Keratinocyte (primary cell): ENCODE results near the gene DLG2. TPM values are rescaled to one million over a fixed set of nuclear protein-coding genes. Genes with fewer than 3 reads are reported as not detected.

Experiments used
- DNase-seq: peaks from one replicate; pipeline ENCODE4 v3.0.0-alpha.2; 2011; ENCODE audit warnings: low read depth, missing footprints, low spot score
- FAIRE-seq: peaks from 2 replicates; lab custom pipeline; 2011; peaks lifted over from hg19 to GRCh38; lab: Jason Lieb, UNC
- H2AFZ ChIP-seq: 2 replicates; pipeline ENCODE4 v1.6.0; 2012; ENCODE audit warnings: low read length, control low read depth, inconsistent platforms; ENCODE audit not compliant: control insufficient read depth
- H3K27ac ChIP-seq: 2 replicates; pipeline ENCODE4 v1.5.1; 2011; ENCODE audit warnings: low read length; ENCODE audit not compliant: control insufficient read depth, insufficient read depth
- H3K27me3 ChIP-seq: 3 replicates; pipeline ENCODE4 v1.6.0; 2011; ENCODE audit warnings: low read length; ENCODE audit not compliant: control insufficient read depth, insufficient read depth; ENCODE audit errors: extremely low read depth
- H3K36me3 ChIP-seq, 2 experiments: 2 replicates in 1 of 2; 3 replicates in 1 of 2; pipeline ENCODE4 v1.5.1; 2011; ENCODE audit warnings: low read length in 2 of 2, mild to moderate bottlenecking in 1 of 2; ENCODE audit not compliant: control insufficient read depth in 2 of 2, insufficient read depth in 2 of 2; ENCODE audit errors: extremely low read depth in 1 of 2
- H3K4me1 ChIP-seq: 3 replicates; pipeline ENCODE4 v1.5.1; 2011; ENCODE audit warnings: low read length; ENCODE audit not compliant: control insufficient read depth, insufficient read depth; ENCODE audit errors: extremely low read depth
- H3K4me2 ChIP-seq: 3 replicates; pipeline ENCODE4 v1.6.0; 2011; ENCODE audit warnings: low read depth, low read length; ENCODE audit not compliant: control insufficient read depth, insufficient read depth; ENCODE audit errors: extremely low read depth
- H3K4me3 ChIP-seq, 3 experiments: fragments of 200-600 bp in 1 of 3; sonication (generic) in 1 of 3; 2 replicates in 2 of 3; 3 replicates in 1 of 3; pipeline ENCODE4 v1.5.1; 2011 to 2016; ENCODE audit warnings: low read length in 3 of 3, mild to moderate bottlenecking in 3 of 3, control low read depth in 2 of 3, inconsistent platforms in 1 of 3, low read depth in 1 of 3, mixed read lengths in 1 of 3, mixed run types in 1 of 3, moderate library complexity in 1 of 3; ENCODE audit not compliant: control insufficient read depth in 2 of 3, insufficient read depth in 2 of 3; ENCODE audit errors: extremely low read depth in 1 of 3
- H3K79me2 ChIP-seq: 2 replicates; pipeline ENCODE4 v1.6.0; 2012; ENCODE audit warnings: low read length; ENCODE audit not compliant: control insufficient read depth, insufficient read depth
- H3K9ac ChIP-seq: 3 replicates; pipeline ENCODE4 v1.6.0; 2011; ENCODE audit warnings: low read length; ENCODE audit not compliant: control insufficient read depth, insufficient read depth; ENCODE audit errors: extremely low read depth
- H3K9me1 ChIP-seq: 3 replicates; pipeline ENCODE4 v1.6.0; 2011; ENCODE audit warnings: low read length; ENCODE audit not compliant: control insufficient read depth, insufficient read depth; ENCODE audit errors: extremely low read depth
- H3K9me3 ChIP-seq: 2 replicates; pipeline ENCODE4 v1.5.1; 2012; ENCODE audit warnings: low read depth, low read length; ENCODE audit not compliant: control insufficient read depth
- H4K20me1 ChIP-seq: 3 replicates; pipeline ENCODE4 v1.6.0; 2011; ENCODE audit warnings: low read length; ENCODE audit not compliant: control insufficient read depth, insufficient read depth; ENCODE audit errors: extremely low read depth
- EZH2 ChIP-seq: IDR thresholded peaks from one replicate; pipeline ENCODE4 v1.6.1; 2012; ENCODE audit warnings: inconsistent platforms, mild to moderate bottlenecking, low read length, moderate library complexity
- dilution Hi-C: fragments of 300-500 bp; cut with MboI; formaldehyde crosslinking; loops from one replicate; pipeline ENCODE4 v1.7.0; 2020; ENCODE audit warnings: low sequenced_read_pairs; ENCODE audit not compliant: extremely low pct_ligation_motif_present
- polyA plus RNA-seq, 5 experiments: library from polyadenylated mRNA; depleted of rRNA in 3 of 5; stranded (reverse) in 3 of 5; stranded (forward) in 1 of 5; unstranded in 1 of 5; fragments of >200 nt; gene quantifications; 1 replicate in 1 of 5; 2 replicates in 3 of 5; 3 replicates in 1 of 5; pipeline versions ENCODE4 v1.2.1 to v1.2.3, GENCODE V29; 2011 to 2012; ENCODE audit warnings: missing spikeins in 2 of 5, low read depth in 1 of 5, low replicate concordance in 1 of 5
- TF ChIP-seq, protein P1 (sequence below), 3 experiments: IDR thresholded peaks in 1 of 3; conservative IDR thresholded peaks in 1 of 3; optimal IDR thresholded peaks in 1 of 3; 2 replicates in 2 of 3; 3 replicates in 1 of 3; pipeline versions ENCODE3 to v1.5.1; 2011; ENCODE audit warnings: low read length in 3 of 3, mild to moderate bottlenecking in 3 of 3, moderate library complexity in 2 of 3, control low read depth in 1 of 3, inconsistent platforms in 1 of 3; ENCODE audit not compliant: insufficient read depth in 2 of 3; ENCODE audit errors: extremely low read depth in 1 of 3

Gene DLG2
- polyA plus RNA-seq, 1 donor (not counting 4 experiments of a cell fraction or from before 2014, with no cell fraction given), result 0.55 TPM

DNA sequence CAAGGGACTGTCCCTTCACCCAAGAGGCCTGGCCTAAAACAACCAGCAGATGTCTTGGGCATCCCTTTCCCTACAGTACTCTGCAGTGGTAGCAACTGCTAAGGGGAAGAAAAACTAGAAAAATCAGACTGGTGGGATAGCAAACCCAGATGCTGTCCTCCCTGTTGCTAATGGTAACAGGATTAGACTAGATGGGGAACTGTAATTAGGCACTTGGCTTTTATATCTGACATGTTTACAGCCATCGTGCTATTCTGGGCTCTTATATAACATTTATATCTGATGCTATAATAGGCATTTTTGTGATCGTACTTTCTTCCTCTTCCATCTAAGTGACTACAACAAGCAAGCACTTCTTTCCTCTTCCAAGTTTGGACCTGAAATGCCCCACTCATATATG lies 316.7 kb downstream of the DLG2 start:
- Histone ChIP-seq H3K27ac (no peak overlapping the region), H3K9ac (no peak overlapping the region), H3K4me3 (no peak overlapping the region), H3K27me3 (no peaks in the 10 kb centered on the region), H3K79me2 (no peaks in the 10 kb centered on the region), H3K4me2 (no peak overlapping the region), H3K9me1 (no peaks in the 10 kb centered on the region), H3K4me1 (no peaks in the 10 kb centered on the region), H3K36me3 (no peaks in the 10 kb centered on the region), H3K9me3 (no peaks in the 10 kb centered on the region), H2AFZ (no peak overlapping the region), H4K20me1 (no peaks in the 10 kb centered on the region)
- no peak for FAIRE-seq
- TF ChIP-seq, protein P1, sequence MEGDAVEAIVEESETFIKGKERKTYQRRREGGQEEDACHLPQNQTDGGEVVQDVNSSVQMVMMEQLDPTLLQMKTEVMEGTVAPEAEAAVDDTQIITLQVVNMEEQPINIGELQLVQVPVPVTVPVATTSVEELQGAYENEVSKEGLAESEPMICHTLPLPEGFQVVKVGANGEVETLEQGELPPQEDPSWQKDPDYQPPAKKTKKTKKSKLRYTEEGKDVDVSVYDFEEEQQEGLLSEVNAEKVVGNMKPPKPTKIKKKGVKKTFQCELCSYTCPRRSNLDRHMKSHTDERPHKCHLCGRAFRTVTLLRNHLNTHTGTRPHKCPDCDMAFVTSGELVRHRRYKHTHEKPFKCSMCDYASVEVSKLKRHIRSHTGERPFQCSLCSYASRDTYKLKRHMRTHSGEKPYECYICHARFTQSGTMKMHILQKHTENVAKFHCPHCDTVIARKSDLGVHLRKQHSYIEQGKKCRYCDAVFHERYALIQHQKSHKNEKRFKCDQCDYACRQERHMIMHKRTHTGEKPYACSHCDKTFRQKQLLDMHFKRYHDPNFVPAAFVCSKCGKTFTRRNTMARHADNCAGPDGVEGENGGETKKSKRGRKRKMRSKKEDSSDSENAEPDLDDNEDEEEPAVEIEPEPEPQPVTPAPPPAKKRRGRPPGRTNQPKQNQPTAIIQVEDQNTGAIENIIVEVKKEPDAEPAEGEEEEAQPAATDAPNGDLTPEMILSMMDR (optimal IDR thresholded peaks at IDR 0.05 in 1 of 3, IDR thresholded peaks at IDR 0.05 in 1 of 3, conservative IDR thresholded peaks at IDR 0.05 in 1 of 3; ENCODE audit: extremely low read depth in 1 of 3, insufficient read depth in 2 of 3, low read length in 3 of 3), result no peak
- no peak for TF ChIP-seq EZH2
- DNase-seq, result no peak
- dilution Hi-C loops, result no loop called here

DNA sequence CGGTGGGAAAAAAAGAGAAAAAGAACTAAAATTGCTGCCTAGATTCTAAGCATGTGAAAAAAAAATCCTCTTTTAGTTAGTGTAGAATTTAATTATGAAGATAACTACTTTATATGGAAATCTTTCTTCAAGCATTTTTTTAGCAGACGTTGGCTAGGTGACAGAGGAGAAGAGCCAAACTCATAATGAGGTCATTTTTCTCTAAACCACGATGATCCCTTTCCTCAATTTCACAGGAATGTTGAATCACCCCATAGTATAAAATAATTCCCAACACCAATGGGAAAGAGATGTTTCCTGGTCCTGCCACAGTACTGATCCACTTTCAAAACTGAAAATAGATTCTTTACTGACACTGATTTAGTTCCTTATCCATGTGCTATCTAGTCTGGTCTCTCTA lies 319.8 kb downstream of the DLG2 start:
- Histone ChIP-seq H3K9me3 (no peaks in the 10 kb centered on the region), H3K4me2 (no peak overlapping the region), H3K79me2 (no peaks in the 10 kb centered on the region), H3K4me1 (no peaks in the 10 kb centered on the region), H3K36me3 (no peaks in the 10 kb centered on the region), H3K9me1 (no peaks in the 10 kb centered on the region), H3K9ac (no peak overlapping the region), H3K4me3 (no peak overlapping the region), H4K20me1 (no peaks in the 10 kb centered on the region), H3K27ac (no peak overlapping the region), H3K27me3 (no peaks in the 10 kb centered on the region), H2AFZ (no peak overlapping the region)
- FAIRE-seq, result no peak
- TF ChIP-seq, protein P1 (optimal IDR thresholded peaks at IDR 0.05 in 1 of 3, IDR thresholded peaks at IDR 0.05 in 1 of 3, conservative IDR thresholded peaks at IDR 0.05 in 1 of 3; ENCODE audit: extremely low read depth in 1 of 3, insufficient read depth in 2 of 3, low read length in 3 of 3), result no peak
- no peak for TF ChIP-seq EZH2
- DNase-seq, result no peak
- dilution Hi-C loops, result no loop called here
